Stimulated activated CD8-positive, alpha-beta memory T cell treated with anti-CD3 and anti-CD28 coated beads, Interleukin-12 subunit alpha, Interleukin-12 subunit beta, amount 100 ng/mL, for 24 hours (primary cell): ENCODE data around the gene MTSS2.
"Not testable (repeated sequence)": the region's sequence is repeated elsewhere in the genome, so short reads cannot be mapped to it uniquely, and the experiment has no call there.

Experiments used
- DNase-seq: peaks from one replicate; pipeline ENCODE4 v3.0.0-alpha.2; 2020; ENCODE audit errors: extremely low read depth

MTSS2 gene

GRCh38 chr16:70651524-70651923 is 34.3 kb downstream of the MTSS2 start:
- DNase-seq = no peak

- DNase-seq = no peak
Measured at GRCh38 chr16:70650216-70650615, 35.6 kb downstream of the MTSS2 start.

- DNase-seq = no peak
Measured at GRCh38 chr16:70649300-70649699, 36.6 kb downstream of the MTSS2 start.

- no peak for DNase-seq
Measured at GRCh38 chr16:70648606-70649005, 37.2 kb downstream of the MTSS2 start.

- DNase-seq = no peak
Measured at GRCh38 chr16:70647441-70648359, 38.2 kb downstream of the MTSS2 start.

- no peak for DNase-seq
Measured at GRCh38 chr16:70646260-70647241, 39.3 kb downstream of the MTSS2 start, which contains the start of gene IL34. Gene IL34 (plus strand): TSS chr16:70646559. CDS start chr16:70646948, 389 bp downstream.

GRCh38 chr16:70644763-70645597 is 40.9 kb downstream of the MTSS2 start:
- DNase-seq = no peak

- DNase-seq = not testable (repeated sequence)
Measured at GRCh38 chr16:70643264-70643663, 42.6 kb downstream of the MTSS2 start.

- no peak for DNase-seq
Measured at GRCh38 chr16:70642633-70643032, 43.2 kb downstream of the MTSS2 start.

GRCh38 chr16:70638814-70639792 is 46.8 kb downstream of the MTSS2 start:
- no peak for DNase-seq
